ENCODE results near the gene ATP10D.

Gene ATP10D

GRCh38 chr4:47485047-47485692 lies at the start of gene ATP10D:
Gene ATP10D (plus strand): TSS chr4:47485275. CDS start chr4:47512541, 27,266 bp downstream.
- peak; percentile 92 for TF ChIP-seq POLR2A (IDR thresholded peaks at IDR 0.05; ENCODE audit: low read depth, low read length)
- FAIRE-seq (peak; percentile 97), DNase-seq (ENCODE audit: insufficient read length, low spot score) (peak; percentile 61)

DNA sequence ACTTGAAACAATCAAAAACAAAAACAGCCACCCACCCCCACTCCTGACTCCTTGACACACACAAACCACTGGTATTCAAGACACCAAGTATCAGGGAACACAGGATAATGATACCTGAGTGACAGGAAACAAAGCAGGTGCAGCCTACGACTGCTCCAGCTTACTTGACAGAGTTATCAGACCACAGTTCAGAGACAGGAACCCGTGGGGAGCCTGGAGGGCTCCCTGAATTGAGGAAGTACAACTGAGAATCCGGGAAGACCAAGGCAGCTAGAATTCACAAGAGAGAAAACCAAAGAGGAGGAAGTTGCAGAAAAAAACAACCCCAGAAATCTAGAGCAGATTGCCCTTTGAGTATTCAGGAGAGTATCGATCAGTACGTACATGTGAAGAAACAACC lies 42.1 kb upstream of the ATP10D start:
- DNase-seq (ENCODE audit: insufficient read length, low spot score): no peak
- no peak for FAIRE-seq
- no peak for TF ChIP-seq POLR2A (IDR thresholded peaks at IDR 0.05; ENCODE audit: low read depth, low read length)

DNA sequence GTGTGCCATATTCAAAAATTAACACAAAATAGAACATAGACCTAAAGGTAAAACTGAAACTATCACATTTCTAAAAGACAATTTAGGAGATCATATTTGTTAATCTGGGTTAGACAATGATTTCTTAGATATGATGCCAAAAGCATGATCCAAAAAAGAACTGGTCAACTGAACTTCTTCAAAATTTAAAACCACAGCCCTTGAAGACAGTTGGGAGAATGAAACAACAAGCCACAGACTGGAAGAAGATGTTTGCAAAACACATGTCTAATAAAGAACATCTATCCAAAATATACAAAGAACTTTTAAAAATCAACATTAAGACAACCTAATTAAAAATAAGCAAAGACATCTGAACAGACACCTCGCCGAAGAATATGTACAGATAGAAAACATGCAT lies 41.0 kb upstream of the ATP10D start:
- no peak for DNase-seq (ENCODE audit: insufficient read length, low spot score)
- no peak for TF ChIP-seq POLR2A (IDR thresholded peaks at IDR 0.05; ENCODE audit: low read depth, low read length)
- FAIRE-seq: no peak

GRCh38 chr4:47451657-47452056 lies 33.4 kb upstream of the ATP10D start:
- DNase-seq (ENCODE audit: insufficient read length, low spot score): no peak
- TF ChIP-seq POLR2A (IDR thresholded peaks at IDR 0.05; ENCODE audit: low read depth, low read length): no peak
- FAIRE-seq: no peak

DNA sequence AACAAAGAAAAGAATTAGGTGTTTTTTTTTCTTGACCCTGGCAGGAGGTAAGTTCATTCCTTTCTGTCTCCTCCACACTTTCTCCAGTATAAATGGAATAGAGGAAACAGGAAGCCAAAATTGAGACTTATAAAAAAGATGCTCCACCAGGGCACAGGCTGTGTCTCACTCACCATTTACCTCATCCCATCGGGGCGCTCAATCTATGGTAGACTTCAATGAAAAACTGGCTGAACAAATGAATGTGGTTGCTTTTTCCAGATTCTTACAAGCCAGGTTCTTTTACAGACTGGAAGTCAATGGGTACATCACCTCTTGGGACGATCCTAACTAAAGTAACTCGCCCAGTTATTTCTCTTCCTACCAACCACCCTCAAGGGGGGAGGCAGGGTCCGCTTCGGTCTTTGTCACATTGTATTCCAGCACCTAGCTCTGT lies 22.3 kb upstream of the ATP10D start:
- no peak for DNase-seq (ENCODE audit: insufficient read length, low spot score)
- FAIRE-seq: no peak

GRCh38 chr4:47463235-47463956 lies 21.7 kb upstream of the ATP10D start, which contains the start of gene COMMD8:
Gene COMMD8 (minus strand): TSS chr4:47463702. CDS start chr4:47463651, 51 bp downstream.
- peak; percentile 83 for TF ChIP-seq POLR2A (IDR thresholded peaks at IDR 0.05; ENCODE audit: low read depth, low read length)
- FAIRE-seq (peak; percentile 92), DNase-seq (ENCODE audit: insufficient read length, low spot score) (peak; percentile 57)

More for the DNA sequence above, 22.3 kb upstream of the ATP10D start:
- no peak for TF ChIP-seq POLR2A (IDR thresholded peaks at IDR 0.05; ENCODE audit: low read depth, low read length)

GRCh38 chr4:47465004-47465403 lies 20.1 kb upstream of the ATP10D start:
- FAIRE-seq (no peak), DNase-seq (ENCODE audit: insufficient read length, low spot score) (no peak)

DNA sequence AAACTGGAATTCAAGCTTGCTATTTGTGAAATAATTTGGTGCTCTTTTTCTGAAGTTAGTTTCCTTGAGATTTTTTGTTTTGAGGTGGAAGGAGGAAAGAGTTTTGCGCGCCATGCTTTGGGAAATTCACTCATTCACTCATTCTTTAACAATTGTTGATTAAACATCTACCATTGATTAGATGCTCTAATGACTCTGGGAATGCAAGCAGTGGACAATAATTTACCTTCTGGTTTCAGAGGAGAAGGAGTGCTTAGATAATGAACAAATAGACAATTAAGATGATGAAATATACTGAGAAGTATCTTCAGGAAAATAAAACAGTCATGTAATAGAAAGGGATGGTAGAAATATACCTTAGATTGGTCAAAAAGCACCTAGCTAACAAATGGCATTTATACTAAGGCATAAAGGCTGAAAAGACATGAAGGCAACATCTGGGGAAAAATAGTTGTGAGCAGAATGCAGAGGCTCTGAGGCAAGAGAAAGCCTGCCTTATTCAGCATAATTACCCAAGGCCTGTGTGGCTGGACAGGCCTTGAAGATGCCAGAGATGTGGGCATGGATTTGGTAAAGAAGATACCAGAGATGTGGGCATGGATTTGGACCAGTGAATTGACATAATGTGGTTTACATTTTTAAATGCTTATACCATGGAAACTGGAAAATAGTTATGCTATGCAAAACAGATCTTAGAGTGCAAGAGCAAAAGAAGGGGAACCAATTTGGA lies 18.9 kb upstream of the ATP10D start:
- no peak for FAIRE-seq

More at GRCh38 chr4:47465004-47465403, 20.1 kb upstream of the ATP10D start:
- TF ChIP-seq POLR2A (IDR thresholded peaks at IDR 0.05; ENCODE audit: low read depth, low read length): no peak

DNA sequence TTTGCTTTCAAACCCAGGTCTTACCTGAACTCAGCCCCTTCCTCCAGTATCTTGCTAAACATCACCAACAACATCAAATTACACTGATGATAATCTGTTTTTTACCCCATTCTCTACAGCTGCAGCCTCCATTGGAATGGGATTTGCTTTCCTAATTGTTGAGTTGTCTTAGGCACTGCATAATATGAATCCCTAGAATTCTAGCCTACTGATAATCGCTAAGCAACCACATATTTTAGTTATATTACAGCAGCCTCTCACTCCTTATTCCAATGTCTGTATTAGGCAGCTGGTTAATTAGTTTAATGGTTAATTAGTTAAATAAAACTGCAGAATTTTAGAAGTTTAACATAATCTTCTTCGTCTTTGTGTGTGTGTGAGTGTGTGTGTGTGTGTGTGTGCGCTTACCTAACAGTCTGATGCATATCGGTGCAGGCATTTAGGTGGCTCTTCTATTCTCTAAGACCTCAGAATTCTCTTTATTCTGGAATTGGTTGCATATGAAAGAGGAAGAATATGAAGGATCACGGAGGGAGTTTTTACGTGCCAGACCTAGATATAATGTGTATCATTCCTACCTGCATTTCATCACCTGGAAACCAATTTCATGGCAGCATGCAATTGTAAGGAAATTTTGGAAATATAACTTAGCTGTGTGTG lies 16.2 kb upstream of the ATP10D start:
- FAIRE-seq: no peak
- TF ChIP-seq POLR2A (IDR thresholded peaks at IDR 0.05; ENCODE audit: low read depth, low read length): no peak
- no peak for DNase-seq (ENCODE audit: insufficient read length, low spot score)

More for the DNA sequence above, 18.9 kb upstream of the ATP10D start:
- no peak for DNase-seq (ENCODE audit: insufficient read length, low spot score)
- no peak for TF ChIP-seq POLR2A (IDR thresholded peaks at IDR 0.05; ENCODE audit: low read depth, low read length)

- DNase-seq (ENCODE audit: insufficient read length, low spot score): no peak
- FAIRE-seq: no peak
- TF ChIP-seq POLR2A (IDR thresholded peaks at IDR 0.05; ENCODE audit: low read depth, low read length): no peak
These were observed 15.1 kb upstream of the ATP10D start for GRCh38 chr4:47469951-47470350.

GRCh38 chr4:47471064-47471463 lies 14.0 kb upstream of the ATP10D start:
- DNase-seq (ENCODE audit: insufficient read length, low spot score): no peak
- no peak for FAIRE-seq
- TF ChIP-seq POLR2A (IDR thresholded peaks at IDR 0.05; ENCODE audit: low read depth, low read length): no peak

DNA sequence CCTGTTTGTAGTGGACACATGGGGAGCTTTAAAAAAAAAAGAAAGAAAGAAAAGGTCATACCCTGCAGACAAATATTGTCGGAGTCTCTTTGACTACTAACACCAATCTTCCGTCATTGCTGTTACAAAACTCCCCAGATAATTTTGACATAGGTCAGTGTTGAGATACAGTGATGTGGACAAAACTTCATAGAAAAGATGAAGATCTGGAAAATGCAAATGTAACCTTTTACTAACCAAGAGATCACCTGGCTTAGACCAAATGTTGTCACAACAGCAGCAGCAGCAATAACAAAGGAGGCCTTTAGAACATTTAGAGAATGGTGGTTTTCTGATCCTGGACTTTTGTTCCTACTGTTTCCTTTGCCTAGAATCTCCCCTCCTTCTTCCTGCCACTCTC lies 13.5 kb upstream of the ATP10D start:
- no peak for FAIRE-seq
- no peak for DNase-seq (ENCODE audit: insufficient read length, low spot score)

GRCh38 chr4:47473141-47473750 lies 11.8 kb upstream of the ATP10D start:
- FAIRE-seq (no peak), DNase-seq (ENCODE audit: insufficient read length, low spot score) (no peak)
- no peak for TF ChIP-seq POLR2A (IDR thresholded peaks at IDR 0.05; ENCODE audit: low read depth, low read length)

More for the DNA sequence above, 13.5 kb upstream of the ATP10D start:
- TF ChIP-seq POLR2A (IDR thresholded peaks at IDR 0.05; ENCODE audit: low read depth, low read length): no peak
